ENCODE measurements around the gene LIMCH1.

Gene LIMCH1

GRCh38 chr4:41579043-41579442, 41.1 kb downstream of the LIMCH1 start:
- Histone ChIP-seq H2AFZ (ENCODE audit: low read length) (no peak overlapping the region), H3K4me2 (ENCODE audit: low read depth, low read length, poor library complexity, severe bottlenecking) (no peak overlapping the region), H3K4me3 (ENCODE audit: low read length, poor library complexity, severe bottlenecking) (no peak overlapping the region), H3K4me1 (ENCODE audit: insufficient read depth, low read length, poor library complexity, severe bottlenecking) (no peaks in the 10 kb centered on the region), H3K36me3 (ENCODE audit: insufficient read depth, low read length) (no peaks in the 10 kb centered on the region), H3K27me3 (ENCODE audit: insufficient read depth, low read length, poor library complexity, severe bottlenecking) (no peaks in the 10 kb centered on the region), H4K20me1 (ENCODE audit: insufficient read depth, low read length, poor library complexity, severe bottlenecking) (no peaks in the 10 kb centered on the region), H3K9ac (ENCODE audit: low read depth, low read length, poor library complexity, severe bottlenecking) (no peak overlapping the region), H3K9me2 (replicated peaks; ENCODE audit: low read depth, low read length) (no peaks in the 10 kb centered on the region), H3K79me2 (ENCODE audit: insufficient read depth, low read length) (no peaks in the 10 kb centered on the region), H3F3A (ENCODE audit: low read depth) (no peaks in the 10 kb centered on the region), H3K9me3 (ENCODE audit: insufficient read depth, low read depth, low read length) (no peaks in the 10 kb centered on the region)
- TF ChIP-seq CTCF (conservative IDR thresholded peaks at IDR 0.05; ENCODE audit: low read length) (no peak), EZH2phosphoT487 (IDR thresholded peaks at IDR 0.05; ENCODE audit: borderline replicate concordance) (no peak)

GRCh38 chr4:41579526-41579925, 41.6 kb downstream of the LIMCH1 start:
- no peak for TF ChIP-seq EZH2phosphoT487 (IDR thresholded peaks at IDR 0.05; ENCODE audit: borderline replicate concordance)
- TF ChIP-seq CTCF (conservative IDR thresholded peaks at IDR 0.05; ENCODE audit: low read length): no peak
- Histone ChIP-seq H3K9me3 (ENCODE audit: insufficient read depth, low read depth, low read length) (no peaks in the 10 kb centered on the region), H3K4me3 (ENCODE audit: low read length, poor library complexity, severe bottlenecking) (no peak overlapping the region), H3K4me1 (ENCODE audit: insufficient read depth, low read length, poor library complexity, severe bottlenecking) (no peaks in the 10 kb centered on the region), H3K36me3 (ENCODE audit: insufficient read depth, low read length) (no peaks in the 10 kb centered on the region), H3F3A (ENCODE audit: low read depth) (no peaks in the 10 kb centered on the region), H3K9ac (ENCODE audit: low read depth, low read length, poor library complexity, severe bottlenecking) (no peak overlapping the region), H3K79me2 (ENCODE audit: insufficient read depth, low read length) (no peaks in the 10 kb centered on the region), H4K20me1 (ENCODE audit: insufficient read depth, low read length, poor library complexity, severe bottlenecking) (no peaks in the 10 kb centered on the region), H3K27me3 (ENCODE audit: insufficient read depth, low read length, poor library complexity, severe bottlenecking) (no peaks in the 10 kb centered on the region), H3K4me2 (ENCODE audit: low read depth, low read length, poor library complexity, severe bottlenecking) (no peak overlapping the region), H2AFZ (ENCODE audit: low read length) (no peak overlapping the region), H3K9me2 (replicated peaks; ENCODE audit: low read depth, low read length) (no peaks in the 10 kb centered on the region)

- Histone ChIP-seq H4K20me1 (ENCODE audit: insufficient read depth, low read length, poor library complexity, severe bottlenecking) (no peaks in the 10 kb centered on the region), H3K9me2 (replicated peaks; ENCODE audit: low read depth, low read length) (no peaks in the 10 kb centered on the region), H3K4me1 (ENCODE audit: insufficient read depth, low read length, poor library complexity, severe bottlenecking) (no peaks in the 10 kb centered on the region), H2AFZ (ENCODE audit: low read length) (no peak overlapping the region), H3K9ac (ENCODE audit: low read depth, low read length, poor library complexity, severe bottlenecking) (no peak overlapping the region), H3K79me2 (ENCODE audit: insufficient read depth, low read length) (no peaks in the 10 kb centered on the region), H3K9me3 (ENCODE audit: insufficient read depth, low read depth, low read length) (no peaks in the 10 kb centered on the region), H3K4me2 (ENCODE audit: low read depth, low read length, poor library complexity, severe bottlenecking) (no peak overlapping the region), H3K27me3 (ENCODE audit: insufficient read depth, low read length, poor library complexity, severe bottlenecking) (no peaks in the 10 kb centered on the region), H3K36me3 (ENCODE audit: insufficient read depth, low read length) (no peaks in the 10 kb centered on the region), H3K4me3 (ENCODE audit: low read length, poor library complexity, severe bottlenecking) (no peak overlapping the region), H3F3A (ENCODE audit: low read depth) (no peaks in the 10 kb centered on the region)
- TF ChIP-seq CTCF (conservative IDR thresholded peaks at IDR 0.05; ENCODE audit: low read length) (no peak), EZH2phosphoT487 (IDR thresholded peaks at IDR 0.05; ENCODE audit: borderline replicate concordance) (no peak)
These were observed 42.0 kb downstream of the LIMCH1 start for GRCh38 chr4:41580007-41580406.

All from Loucy (cell line).